HG02852 (cell line): ENCODE results near the gene TEAD2.

Source experiments
- ATAC-seq: cut with Tn5 transposase; IDR thresholded peaks from one replicate; pipeline ENCODE4 v1.9.1; 2021; ENCODE audit warnings: mild to moderate bottlenecking, moderate library complexity; ENCODE audit not compliant: unreplicated experiment

Gene TEAD2

DNA sequence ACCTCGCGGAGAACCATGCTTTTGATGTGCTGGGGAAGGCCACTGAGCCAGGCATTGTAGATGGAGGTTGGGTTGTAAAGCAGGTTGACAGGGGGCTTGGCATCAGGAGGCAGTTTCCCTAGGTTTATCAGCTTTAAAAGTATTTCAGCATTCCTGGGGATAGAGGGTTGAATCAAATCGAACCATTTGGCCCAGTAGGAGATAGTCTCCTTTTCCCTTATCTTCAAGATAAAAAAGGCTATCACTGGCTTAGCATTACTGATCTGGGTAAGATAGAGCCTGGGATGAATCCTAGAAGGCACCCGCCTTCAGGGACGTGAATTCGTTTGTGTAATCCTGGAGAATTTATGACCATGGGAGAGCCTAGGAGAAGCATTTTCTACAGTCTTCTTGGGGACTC is 67.8 kb downstream of the TEAD2 start:
- no peak for ATAC-seq
